ENCODE measurements around the gene CDK15.
A peak's percentile ranks its signal among the peaks of the same experiment; 100 is the strongest.
"Not testable (repeated sequence)": the region's sequence is repeated elsewhere in the genome, so short reads cannot be mapped to it uniquely, and the experiment has no call there.

CDK15 gene

GRCh38 chr2:201790989-201791388, 15.3 kb upstream of the CDK15 start:
- no peak for DNase-seq

GRCh38 chr2:201793631-201794030, 12.7 kb upstream of the CDK15 start:
- DNase-seq = no peak

- DNase-seq = no peak
Measured at GRCh38 chr2:201794294-201794693, 12.0 kb upstream of the CDK15 start.

- peak; percentile 15 for DNase-seq
Measured at GRCh38 chr2:201795607-201796477, 10.5 kb upstream of the CDK15 start.

GRCh38 chr2:201796478-201796865, 9.9 kb upstream of the CDK15 start:
- no peak for DNase-seq

- no peak for DNase-seq
Measured at GRCh38 chr2:201797175-201797840, 9.0 kb upstream of the CDK15 start.

DNA sequence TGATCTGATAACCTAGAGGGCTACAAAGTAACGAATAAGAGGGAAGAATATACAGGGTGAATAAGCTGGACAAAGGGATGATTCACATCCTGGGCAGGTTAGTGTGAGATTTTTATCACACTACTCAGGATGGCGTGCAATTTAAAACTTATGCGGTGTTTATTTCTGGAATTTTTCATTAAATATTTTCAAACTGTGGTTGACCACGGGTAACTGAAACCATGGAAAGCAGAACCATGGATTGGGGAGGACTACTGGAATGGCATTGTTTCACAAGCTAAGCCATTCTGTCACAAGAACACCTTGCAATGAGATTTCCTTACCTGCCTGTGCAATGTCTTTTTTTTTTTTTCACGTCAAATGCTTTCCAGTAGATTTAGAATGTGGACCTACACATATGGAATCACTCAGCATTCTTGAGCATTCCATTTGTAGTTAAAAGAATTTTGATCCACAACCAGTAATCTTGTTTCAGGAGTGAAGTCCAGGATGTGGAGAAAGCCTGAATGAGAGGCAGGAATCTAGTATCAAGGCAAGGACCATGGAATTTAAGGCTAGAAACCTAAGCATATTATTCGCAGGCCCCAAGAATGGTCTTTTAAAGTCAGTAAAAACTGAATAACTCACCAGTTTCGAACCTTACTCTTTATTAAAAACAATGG, 8.0 kb upstream of the CDK15 start:
- DNase-seq = no peak

GRCh38 chr2:201798914-201799285, 7.4 kb upstream of the CDK15 start:
- not testable (repeated sequence) for DNase-seq

- DNase-seq = no peak
Measured at GRCh38 chr2:201807452-201807999, 1.2 kb downstream of the CDK15 start.

DNA sequence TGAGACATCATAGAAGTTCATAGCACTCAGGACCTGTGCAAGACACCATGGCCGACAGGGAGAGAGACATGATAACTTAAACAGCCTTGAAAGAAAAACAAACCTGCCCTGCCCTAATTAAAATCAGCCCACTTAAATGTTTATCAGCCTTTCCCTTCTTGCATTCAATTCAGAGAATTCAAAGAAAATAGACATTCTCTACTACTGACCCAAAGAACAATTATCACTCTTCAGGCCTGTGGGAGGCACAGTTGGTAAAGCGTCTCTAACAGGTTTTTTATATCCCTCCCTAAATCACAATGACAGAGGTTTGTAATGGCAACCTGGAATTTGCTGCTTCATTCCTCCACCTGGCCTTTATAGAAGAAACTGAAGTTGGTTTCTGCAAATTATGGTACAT, 1.7 kb downstream of the CDK15 start:
- DNase-seq = no peak

DNA sequence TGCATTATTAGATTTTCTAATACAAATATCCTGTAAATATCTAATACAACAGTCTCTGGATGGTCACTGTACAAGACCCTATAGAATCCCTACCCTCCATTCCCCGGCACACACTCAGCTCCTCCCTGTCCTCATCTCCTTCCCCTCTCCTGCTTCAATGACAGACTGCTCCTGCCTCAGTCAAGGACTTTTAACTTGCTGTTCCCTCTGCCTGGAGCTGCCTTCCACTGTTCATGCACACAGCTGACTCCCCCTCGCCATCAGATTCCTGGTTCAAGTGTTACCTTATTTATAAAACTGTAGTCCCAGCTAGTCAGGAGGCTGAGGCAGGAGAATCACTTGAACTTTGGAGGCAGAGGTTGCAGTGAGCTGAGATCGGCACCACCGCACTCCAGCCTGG, 3.3 kb downstream of the CDK15 start:
- DNase-seq = no peak

DNA sequence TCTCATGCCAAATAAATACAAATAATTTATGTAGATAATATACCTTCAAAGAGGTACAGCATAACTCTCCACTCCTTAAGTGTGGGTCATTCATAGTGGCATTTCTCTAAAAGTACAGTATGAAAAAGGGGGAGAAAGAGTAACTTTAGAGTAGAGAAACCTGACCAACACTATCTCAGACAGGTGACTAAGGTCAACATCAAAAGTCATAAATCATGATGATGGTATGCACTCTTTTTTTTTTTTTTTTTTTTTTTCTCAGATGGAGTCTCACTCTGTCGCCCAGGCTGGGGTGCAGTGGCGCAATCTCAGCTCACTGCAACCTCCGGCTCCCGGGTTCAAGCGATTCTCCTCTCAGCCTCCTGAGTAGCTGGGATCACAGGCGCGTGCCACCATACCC, 4.3 kb downstream of the CDK15 start:
- not testable (repeated sequence) for DNase-seq

DNA sequence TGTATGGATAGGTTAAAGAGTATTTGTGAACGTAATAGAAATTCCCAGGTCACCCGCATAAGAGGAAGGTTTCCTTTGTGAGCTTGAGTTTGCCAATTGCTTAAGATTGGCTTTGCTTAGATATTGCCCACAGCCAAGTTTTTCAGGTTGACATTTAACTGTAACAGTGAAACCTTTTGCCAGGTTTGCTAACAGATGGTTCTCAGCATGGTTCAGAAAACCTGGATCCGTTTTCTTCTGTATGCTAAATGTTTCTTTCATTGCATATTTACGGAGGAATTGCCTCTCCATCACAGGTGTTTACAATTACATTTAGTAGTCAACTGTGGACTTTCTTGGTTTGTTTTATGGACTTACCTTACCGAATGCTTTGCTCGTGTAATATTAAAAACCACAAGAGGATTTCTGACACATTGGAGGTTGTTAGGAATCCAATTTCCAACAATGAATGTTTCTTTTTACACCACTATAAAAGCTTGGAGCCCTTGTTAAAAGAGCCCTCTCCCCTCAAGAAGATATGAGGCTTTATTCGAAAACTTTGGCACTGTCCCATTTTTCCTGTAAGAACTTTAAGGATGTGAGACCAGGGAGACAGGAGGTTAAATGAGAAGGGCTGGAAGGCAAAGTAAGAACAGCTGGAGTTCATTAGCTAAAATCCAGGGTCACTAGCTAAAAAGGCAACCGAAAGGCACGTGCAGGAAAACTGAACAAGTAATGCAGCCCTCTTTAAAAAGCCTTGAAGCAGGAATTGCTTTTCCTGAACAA, 7.8 kb downstream of the CDK15 start:
- no peak for DNase-seq

DNA sequence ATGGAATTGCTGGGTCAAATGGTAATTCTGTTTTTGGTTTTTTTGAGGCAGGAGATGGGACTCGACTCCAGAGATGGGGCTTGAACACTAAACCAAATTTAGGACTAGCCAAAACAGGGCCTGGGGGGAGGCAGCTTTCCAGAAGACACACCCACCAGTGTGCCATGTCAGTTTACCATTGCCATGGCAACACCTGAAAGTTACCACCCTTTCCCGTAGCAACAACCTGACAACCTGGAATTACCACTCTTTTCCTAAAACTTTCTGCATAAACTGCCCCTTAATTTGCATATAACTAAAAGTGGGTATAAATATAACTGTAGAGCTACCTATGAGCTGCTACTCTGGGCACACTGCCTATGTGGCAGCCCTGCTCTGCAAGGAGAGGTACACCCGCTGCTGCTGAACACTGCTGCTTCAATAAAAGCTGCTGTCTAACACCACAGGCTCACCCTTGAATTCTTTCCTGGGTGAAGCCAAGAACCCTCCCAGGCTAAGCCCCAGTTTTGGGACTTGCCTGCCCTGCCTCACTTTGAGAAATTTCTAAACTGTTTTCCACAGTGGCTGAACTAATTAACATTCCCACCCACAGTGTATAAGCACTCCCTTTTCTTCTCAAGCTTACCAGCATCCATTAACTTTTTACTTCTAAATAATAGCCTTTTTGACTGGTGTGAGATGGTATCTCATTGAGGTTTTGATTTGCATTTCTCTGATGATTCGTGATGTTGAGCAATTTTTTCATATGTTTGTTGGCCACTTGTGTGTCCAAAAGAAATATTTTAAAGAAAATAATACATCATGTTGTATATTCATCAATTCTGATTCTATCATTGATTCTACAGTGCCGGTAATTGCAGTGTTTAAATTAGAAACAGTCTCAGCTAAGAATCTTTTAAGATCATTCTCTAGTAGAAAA, 10.6 kb downstream of the CDK15 start:
- no peak for DNase-seq

- DNase-seq = no peak
Measured at GRCh38 chr2:201820383-201821007, 14.2 kb downstream of the CDK15 start.

- DNase-seq = no peak
Measured at GRCh38 chr2:201821080-201821479, 14.7 kb downstream of the CDK15 start.

DNA sequence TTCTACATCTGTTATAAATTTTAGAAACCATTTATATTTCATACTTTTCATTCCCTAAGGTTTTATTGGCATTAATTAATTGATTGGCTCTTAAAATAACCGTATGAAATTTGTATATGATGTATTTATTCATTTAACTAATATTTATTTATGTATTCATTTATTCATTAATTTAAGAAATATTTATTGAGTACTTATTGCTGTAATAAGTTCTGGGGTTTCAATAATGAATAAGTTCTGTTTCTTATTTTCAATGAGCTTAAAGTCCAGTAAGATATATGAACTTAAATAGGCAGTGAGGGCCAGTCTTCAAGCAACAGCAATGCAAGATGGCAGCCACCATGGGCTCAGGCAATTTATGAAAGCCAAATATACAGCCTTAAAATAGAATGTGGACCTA, 17.9 kb downstream of the CDK15 start:
- no peak for DNase-seq

- no peak for DNase-seq
Measured at GRCh38 chr2:201827621-201828020, 21.3 kb downstream of the CDK15 start.

DNA sequence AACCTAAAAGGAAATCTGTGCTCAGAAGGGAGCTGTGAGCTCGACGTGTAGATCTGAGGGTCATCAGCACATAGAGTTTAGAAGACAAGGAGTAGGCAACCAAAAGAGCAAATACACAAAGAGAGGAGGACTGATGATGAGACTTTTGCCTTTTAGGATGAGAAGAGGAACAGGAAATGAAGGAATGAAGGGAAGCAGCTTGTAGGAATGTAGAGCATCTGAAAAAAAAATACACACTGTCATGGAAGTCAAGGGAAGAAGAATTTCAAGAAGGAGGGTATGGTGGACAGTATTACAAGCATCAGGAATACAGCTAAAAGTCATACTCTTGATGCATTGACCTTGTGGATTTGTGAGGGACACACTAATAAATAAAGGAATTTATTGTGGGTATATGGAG, 21.9 kb downstream of the CDK15 start:
- DNase-seq = no peak

DNA sequence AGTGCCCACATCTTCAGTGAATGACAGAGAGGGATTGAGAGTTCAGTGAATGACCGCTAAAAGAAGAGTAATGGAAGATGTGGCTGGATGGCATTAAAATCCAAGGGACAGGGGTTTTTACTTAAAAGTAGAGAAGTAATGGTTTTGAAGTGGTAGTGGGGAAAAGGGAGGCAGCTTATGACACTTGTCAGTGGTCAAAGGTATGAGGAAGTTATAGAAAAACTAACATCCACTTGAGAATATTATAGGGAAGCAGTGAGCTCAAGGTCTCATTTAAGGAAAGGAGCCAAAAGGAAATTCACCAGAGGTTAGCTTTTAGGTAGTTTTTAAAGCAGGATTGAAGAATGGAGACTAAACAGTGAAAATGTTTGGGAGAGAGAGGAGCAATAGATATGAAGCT, 24.3 kb downstream of the CDK15 start:
- no peak for DNase-seq

GRCh38 chr2:201831469-201831868, 25.1 kb downstream of the CDK15 start:
- DNase-seq = no peak
